Loucy (cell line): Measurements from ENCODE around the gene EPHA6.

Experiments
- H2AFZ ChIP-seq: fragments of 200-600 bp; sonication (generic); 2 replicates; pipeline ENCODE4 v1.6.0; 2016; ENCODE audit warnings: antibody characterized with exemption, mild to moderate bottlenecking, low read length, moderate library complexity
- H3F3A ChIP-seq: fragments of 200-600 bp; 2 replicates; pipeline ENCODE4 v1.6.0; 2016; ENCODE audit warnings: antibody characterized with exemption, low read depth, mild to moderate bottlenecking
- H3K27me3 ChIP-seq: fragments of 200-600 bp; sonication (generic); 2 replicates; pipeline ENCODE4 v1.6.1; 2014; ENCODE audit warnings: low read length, mild to moderate bottlenecking; ENCODE audit not compliant: insufficient read depth, poor library complexity, severe bottlenecking
- H3K36me3 ChIP-seq: fragments of 200-600 bp; sonication (generic); 2 replicates; pipeline ENCODE4 v1.6.1; 2016; ENCODE audit warnings: low read length; ENCODE audit not compliant: insufficient read depth
- H3K4me1 ChIP-seq: fragments of 200-600 bp; sonication (generic); 2 replicates; pipeline ENCODE4 v1.5.1; 2014; ENCODE audit warnings: low read length, mild to moderate bottlenecking; ENCODE audit not compliant: insufficient read depth, poor library complexity, severe bottlenecking
- H3K4me2 ChIP-seq: fragments of 200-600 bp; sonication (generic); 2 replicates; pipeline ENCODE4 v1.6.0; 2014; ENCODE audit warnings: antibody characterized with exemption, low read length, low read depth, mild to moderate bottlenecking; ENCODE audit not compliant: poor library complexity, severe bottlenecking
- H3K4me3 ChIP-seq: fragments of 200-600 bp; sonication (generic); 2 replicates; pipeline ENCODE4 v1.5.1; 2014; ENCODE audit warnings: low read length, mild to moderate bottlenecking, mixed read lengths; ENCODE audit not compliant: poor library complexity, severe bottlenecking
- H3K79me2 ChIP-seq: fragments of 200-600 bp; sonication (generic); 2 replicates; pipeline ENCODE4 v1.6.1; 2014; ENCODE audit warnings: low read length; ENCODE audit not compliant: insufficient read depth
- H3K9ac ChIP-seq: fragments of 200-600 bp; sonication (generic); 2 replicates; pipeline ENCODE4 v1.6.0; 2014; ENCODE audit warnings: mild to moderate bottlenecking, low read depth, low read length, moderate library complexity; ENCODE audit not compliant: poor library complexity, severe bottlenecking
- H3K9me2 ChIP-seq: fragments of 200-600 bp; sonication (generic); replicated peaks from 2 replicates; pipeline ENCODE4 v1.6.1; 2016; ENCODE audit warnings: low read depth, low read length, mixed read lengths
- H3K9me3 ChIP-seq: fragments of 200-600 bp; sonication (generic); 2 replicates; pipeline ENCODE4 v1.6.1; 2014; ENCODE audit warnings: mild to moderate bottlenecking, antibody characterized with exemption, low read length, low read depth; ENCODE audit not compliant: insufficient read depth
- H4K20me1 ChIP-seq: fragments of 200-600 bp; sonication (generic); 2 replicates; pipeline ENCODE4 v1.6.0; 2014; ENCODE audit warnings: antibody characterized with exemption, low read length, mild to moderate bottlenecking; ENCODE audit not compliant: insufficient read depth, poor library complexity, severe bottlenecking
- CTCF ChIP-seq: fragments of 200-600 bp; sonication (generic); conservative IDR thresholded peaks from 2 replicates; pipeline ENCODE4 v1.5.1; 2014; ENCODE audit warnings: mild to moderate bottlenecking, antibody characterized with exemption, low read length
- EZH2phosphoT487 ChIP-seq: fragments of 200-600 bp; IDR thresholded peaks from 2 replicates; pipeline ENCODE4 v1.6.1; 2018; ENCODE audit warnings: antibody characterized with exemption, mild to moderate bottlenecking, moderate library complexity, borderline replicate concordance

EPHA6 gene

DNA sequence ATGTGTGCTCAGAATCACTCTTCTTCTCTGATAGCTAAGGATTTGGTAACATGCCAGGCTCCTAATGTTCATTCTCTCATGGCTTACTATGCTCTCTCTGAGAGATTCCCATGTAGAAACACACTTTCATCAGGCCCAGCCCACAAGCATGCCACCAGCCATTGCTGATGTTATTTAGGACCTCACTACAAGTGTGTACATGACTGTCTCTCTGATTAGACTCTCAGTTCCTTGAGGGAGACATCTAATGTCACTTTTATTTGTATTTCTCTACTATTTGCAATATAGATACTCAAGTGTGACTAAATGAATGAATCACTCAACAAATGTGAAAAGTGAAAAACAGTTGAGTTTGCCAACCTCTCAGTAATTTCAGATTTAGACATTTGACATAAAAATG lies 865.8 kb downstream of the EPHA6 start:
- Histone ChIP-seq H3K4me2 (no peak overlapping the region), H3K4me1 (no peaks in the 10 kb centered on the region), H3K9me2 (no peaks in the 10 kb centered on the region), H2AFZ (no peak overlapping the region), H3K9me3 (no peaks in the 10 kb centered on the region), H3K4me3 (no peak overlapping the region), H3K9ac (no peak overlapping the region), H3K79me2 (no peaks in the 10 kb centered on the region), H3F3A (no peaks in the 10 kb centered on the region), H3K27me3 (no peaks in the 10 kb centered on the region), H3K36me3 (no peaks in the 10 kb centered on the region), H4K20me1 (no peaks in the 10 kb centered on the region)
- no peak for TF ChIP-seq CTCF
- no peak for TF ChIP-seq EZH2phosphoT487

- Histone ChIP-seq H3K9me3 (no peaks in the 10 kb centered on the region), H3K4me3 (no peak overlapping the region), H4K20me1 (no peaks in the 10 kb centered on the region), H3K9me2 (no peaks in the 10 kb centered on the region), H3K9ac (no peak overlapping the region), H2AFZ (no peak overlapping the region), H3F3A (no peaks in the 10 kb centered on the region), H3K4me2 (no peak overlapping the region), H3K4me1 (no peaks in the 10 kb centered on the region), H3K79me2 (no peaks in the 10 kb centered on the region), H3K27me3 (no peaks in the 10 kb centered on the region), H3K36me3 (no peaks in the 10 kb centered on the region)
- TF ChIP-seq EZH2phosphoT487 (no peak), CTCF (no peak)
Observed at GRCh38 chr3:97680696-97681095, 866.3 kb downstream of the EPHA6 start.

- Histone ChIP-seq H3K9me3 (no peaks in the 10 kb centered on the region), H3K4me2 (no peak overlapping the region), H3K9me2 (no peaks in the 10 kb centered on the region), H3K4me3 (no peak overlapping the region), H3K4me1 (no peaks in the 10 kb centered on the region), H3K27me3 (no peaks in the 10 kb centered on the region), H2AFZ (no peak overlapping the region), H4K20me1 (no peaks in the 10 kb centered on the region), H3F3A (no peaks in the 10 kb centered on the region), H3K9ac (no peak overlapping the region), H3K79me2 (no peaks in the 10 kb centered on the region), H3K36me3 (no peaks in the 10 kb centered on the region)
- no peak for TF ChIP-seq EZH2phosphoT487
- no peak for TF ChIP-seq CTCF
Observed at GRCh38 chr3:97684490-97684889, 870.1 kb downstream of the EPHA6 start.
